ENCODE results near the gene KRT6A.

Gene KRT6A

GRCh38 chr12:52524241-52524897, 31.3 kb upstream of the KRT6A start:
- DNase-seq (ENCODE audit: low spot score), result no peak

DNA sequence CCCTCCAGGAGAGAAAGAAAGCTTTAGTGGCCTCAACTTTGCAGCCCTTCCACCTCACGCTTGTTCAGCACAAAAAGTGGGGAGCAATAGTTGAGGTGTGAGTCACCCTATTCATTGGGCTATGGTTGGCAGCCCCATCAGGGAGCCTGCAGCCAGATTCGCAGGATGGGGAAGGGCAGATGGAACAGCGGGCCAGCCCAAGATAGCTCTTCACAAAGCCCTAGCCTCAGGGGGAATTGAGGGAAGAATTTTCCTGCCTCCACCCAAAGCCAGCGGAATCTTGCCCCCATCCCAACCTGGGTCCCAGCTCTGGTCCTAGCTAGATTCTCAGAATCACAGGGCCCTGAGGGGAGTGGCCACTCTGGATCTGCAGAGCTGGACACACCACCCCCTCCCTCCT, 30.8 kb upstream of the KRT6A start:
- no peak for DNase-seq (ENCODE audit: low spot score)

DNA sequence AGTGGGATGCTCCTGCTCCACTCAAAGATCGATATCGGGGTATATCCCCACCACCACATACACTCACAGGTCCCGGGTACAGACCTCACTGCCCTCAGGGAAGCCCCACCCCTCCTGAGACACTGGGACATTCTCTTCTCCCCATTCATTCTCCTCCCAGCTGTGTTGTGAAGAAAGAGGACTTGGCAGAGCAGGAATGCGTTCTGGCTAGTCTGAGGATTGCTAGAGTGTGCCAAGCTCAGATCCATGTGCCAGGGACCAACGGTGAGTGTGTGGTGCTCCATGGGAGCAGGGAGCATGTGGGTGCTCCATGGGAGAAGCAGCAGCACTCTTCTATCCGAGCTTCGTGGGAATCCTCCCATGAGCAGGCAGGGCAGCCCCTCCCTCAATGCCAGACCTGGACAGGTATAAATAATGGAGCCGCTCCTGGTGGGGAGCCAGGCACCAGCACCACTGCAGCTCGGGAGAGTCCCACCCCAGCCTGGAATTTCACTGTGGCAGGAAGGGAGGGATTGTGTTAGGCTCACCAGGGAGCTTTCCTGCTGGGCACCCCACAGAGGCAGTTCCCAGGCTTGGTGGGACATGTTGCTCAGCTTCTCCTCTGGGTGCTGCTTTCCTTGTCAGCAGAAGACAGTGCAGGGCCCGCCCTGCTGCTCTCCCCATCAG, 29.4 kb upstream of the KRT6A start:
- no peak for DNase-seq (ENCODE audit: low spot score)

- no peak for DNase-seq (ENCODE audit: low spot score)
These were observed 28.7 kb upstream of the KRT6A start for GRCh38 chr12:52521568-52522266.

DNA sequence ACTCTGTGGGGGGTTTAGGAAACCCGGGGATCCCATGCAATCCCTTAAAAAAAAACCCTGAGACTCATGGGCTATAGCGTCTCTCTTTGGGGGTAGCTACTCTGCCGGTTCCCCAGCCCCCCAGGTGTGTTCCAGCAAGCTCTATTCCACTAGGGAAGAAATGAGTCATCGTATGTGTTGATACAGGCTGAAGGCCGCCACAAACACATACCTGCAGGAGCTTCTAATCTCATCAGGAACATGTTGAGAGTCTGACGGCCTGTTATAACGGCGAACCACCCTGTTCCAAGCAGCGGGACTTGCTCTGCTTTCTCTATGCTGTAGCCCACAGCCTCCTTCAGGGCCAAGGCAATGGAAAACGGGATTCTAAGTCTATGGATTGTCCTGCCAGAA, 28.1 kb upstream of the KRT6A start:
- no peak for DNase-seq (ENCODE audit: low spot score)

- no peak for DNase-seq (ENCODE audit: low spot score)
These were observed 27.0 kb upstream of the KRT6A start, which contains the start of gene KRT5 for GRCh38 chr12:52519826-52520662. KRT5 (minus strand) TSS chr12:52520394; CDS start chr12:52520296, 98 bp downstream.

GRCh38 chr12:52519387-52519703, 26.3 kb upstream of the KRT6A start:
- DNase-seq (ENCODE audit: low spot score), result no peak

DNA sequence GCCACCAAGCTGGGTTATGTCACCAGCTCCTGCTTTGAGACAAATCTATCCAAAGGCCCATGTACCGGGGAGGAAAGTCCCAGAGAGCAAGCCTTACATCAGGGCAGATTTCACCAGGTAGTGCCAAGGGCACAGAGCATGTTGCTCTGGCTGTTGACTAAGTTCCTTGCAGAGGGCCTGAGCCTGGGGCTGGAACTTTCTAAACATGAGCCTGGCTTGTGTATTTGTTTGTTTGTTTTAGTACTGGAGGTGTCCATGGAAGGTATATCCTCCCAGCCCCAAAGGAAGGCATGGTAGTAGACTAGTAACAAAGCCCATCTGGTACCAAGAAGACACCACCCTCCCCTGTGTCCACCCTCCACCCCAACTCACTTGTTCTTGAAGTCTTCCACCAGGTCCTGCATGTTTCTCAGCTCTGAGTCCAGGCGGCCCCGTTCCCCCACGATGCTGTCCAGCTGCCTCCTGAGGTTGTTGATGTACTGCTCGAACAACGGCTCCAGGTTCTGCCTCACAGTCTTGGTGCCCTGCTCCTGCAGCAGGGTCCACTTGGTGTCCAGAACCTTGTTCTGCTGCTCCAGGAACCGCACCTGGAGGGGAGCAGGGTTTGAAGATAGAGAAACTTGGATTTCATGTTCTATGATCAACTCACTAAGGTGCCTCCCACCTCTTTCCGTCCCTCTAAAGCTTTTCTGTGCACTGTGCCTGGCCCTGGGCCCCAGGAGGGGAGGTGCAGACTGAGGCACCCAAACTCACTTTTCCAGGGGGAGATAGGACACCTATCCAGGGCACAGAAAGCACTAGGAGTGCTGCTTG, 25.7 kb upstream of the KRT6A start:
- no peak for DNase-seq (ENCODE audit: low spot score)

DNA sequence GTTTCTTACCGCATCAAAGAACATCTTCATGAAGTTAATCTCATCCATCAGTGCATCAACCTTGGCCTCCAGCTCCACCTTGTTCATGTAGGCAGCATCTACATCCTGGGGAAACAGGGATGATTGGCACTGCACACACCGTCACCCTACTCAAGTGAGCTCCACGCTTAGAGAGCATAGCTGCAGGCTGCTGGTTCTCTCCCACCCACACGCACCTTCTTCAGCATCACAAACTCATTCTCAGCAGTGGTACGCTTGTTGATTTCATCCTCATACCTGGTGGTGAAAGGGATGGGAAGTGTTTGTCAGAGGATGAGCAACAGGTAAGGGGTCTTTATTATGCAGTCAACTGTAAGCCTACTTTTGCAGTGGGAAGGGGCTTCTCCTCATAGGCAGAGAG, 24.8 kb upstream of the KRT6A start:
- no peak for DNase-seq (ENCODE audit: low spot score)

DNA sequence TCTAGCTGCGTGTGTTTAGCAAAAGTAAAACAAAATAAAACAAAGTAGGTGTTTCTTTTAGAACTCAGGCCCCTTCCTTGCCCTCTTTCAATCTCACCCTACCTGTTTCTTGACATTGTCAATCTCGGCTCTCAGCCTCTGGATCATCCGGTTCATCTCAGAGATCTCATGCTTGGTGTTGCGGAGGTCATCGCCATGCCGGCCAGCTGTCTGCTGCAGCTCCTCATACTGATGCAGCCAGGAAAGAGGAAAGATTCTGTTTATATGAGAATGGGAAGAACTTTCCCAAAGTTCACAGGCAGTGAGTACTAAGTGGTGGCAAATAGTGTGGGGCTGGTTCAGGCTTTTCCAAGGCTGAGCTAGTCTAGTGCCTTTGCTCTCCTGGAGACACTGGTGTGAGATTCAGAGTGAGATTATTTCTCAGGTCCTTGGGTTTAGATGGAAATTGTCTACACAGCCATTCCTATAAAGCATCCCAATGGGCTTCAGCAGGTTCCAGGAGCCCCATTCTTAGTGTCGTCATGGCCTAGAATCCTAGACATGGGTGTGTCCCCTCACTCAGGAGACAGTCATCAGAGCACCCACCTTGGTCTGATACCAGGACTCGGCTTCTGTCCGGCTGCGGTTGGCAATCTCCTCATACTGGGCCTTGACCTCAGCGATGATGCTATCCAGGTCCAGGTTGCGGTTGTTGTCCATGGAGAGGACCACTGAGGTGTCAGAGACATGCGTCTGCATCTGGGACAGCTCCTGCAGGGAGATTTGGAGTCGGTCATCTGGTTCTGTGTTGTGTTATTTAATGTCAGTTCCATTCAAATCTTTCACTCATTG, 24.2 kb upstream of the KRT6A start:
- DNase-seq (ENCODE audit: low spot score), result no peak

GRCh38 chr12:52515927-52516831, 23.1 kb upstream of the KRT6A start:
- no peak for DNase-seq (ENCODE audit: low spot score)

GRCh38 chr12:52515319-52515646, 22.2 kb upstream of the KRT6A start:
- no peak for DNase-seq (ENCODE audit: low spot score)

- DNase-seq (ENCODE audit: low spot score), result no peak
These were observed 21.6 kb upstream of the KRT6A start for GRCh38 chr12:52514471-52515318.

DNA sequence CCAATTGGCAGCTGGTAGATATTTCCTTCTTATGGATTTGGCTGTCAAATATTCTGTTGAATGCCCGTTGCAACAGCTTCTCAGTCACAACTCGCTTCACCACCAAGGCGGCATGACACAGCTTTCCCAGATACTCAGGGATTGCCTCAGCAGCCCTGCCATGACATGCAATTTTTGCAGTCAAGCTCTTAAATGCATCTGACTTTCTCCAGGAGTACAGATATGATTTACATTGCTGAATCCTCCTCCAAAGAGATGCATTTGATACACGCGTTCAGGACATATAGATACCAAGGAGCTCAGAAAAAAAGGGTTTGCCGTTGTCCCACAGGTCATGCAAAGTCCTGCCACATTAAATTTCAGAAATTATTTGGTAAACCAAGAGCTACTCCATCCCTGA, 20.7 kb upstream of the KRT6A start:
- no peak for DNase-seq (ENCODE audit: low spot score)

DNA sequence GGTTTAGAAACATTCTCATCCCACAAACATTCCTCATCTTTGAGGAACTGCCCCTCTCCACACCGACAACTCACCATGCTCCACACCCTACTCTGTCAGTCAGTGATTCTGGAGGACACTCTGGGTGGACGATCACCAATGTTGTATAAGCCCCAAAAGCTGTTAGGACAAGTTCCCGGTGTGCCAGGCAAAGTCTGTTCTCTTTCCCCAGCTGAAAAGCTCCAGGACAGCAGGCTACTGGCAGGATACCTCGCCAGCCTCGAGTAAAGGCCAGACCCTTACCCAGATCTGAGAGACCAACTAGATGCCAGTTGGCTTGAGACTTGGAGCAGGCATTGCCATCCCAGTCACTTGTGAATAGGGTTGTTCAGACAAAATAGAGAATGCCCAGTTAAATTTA, 15.2 kb upstream of the KRT6A start:
- DNase-seq (ENCODE audit: low spot score), result no peak

DNA sequence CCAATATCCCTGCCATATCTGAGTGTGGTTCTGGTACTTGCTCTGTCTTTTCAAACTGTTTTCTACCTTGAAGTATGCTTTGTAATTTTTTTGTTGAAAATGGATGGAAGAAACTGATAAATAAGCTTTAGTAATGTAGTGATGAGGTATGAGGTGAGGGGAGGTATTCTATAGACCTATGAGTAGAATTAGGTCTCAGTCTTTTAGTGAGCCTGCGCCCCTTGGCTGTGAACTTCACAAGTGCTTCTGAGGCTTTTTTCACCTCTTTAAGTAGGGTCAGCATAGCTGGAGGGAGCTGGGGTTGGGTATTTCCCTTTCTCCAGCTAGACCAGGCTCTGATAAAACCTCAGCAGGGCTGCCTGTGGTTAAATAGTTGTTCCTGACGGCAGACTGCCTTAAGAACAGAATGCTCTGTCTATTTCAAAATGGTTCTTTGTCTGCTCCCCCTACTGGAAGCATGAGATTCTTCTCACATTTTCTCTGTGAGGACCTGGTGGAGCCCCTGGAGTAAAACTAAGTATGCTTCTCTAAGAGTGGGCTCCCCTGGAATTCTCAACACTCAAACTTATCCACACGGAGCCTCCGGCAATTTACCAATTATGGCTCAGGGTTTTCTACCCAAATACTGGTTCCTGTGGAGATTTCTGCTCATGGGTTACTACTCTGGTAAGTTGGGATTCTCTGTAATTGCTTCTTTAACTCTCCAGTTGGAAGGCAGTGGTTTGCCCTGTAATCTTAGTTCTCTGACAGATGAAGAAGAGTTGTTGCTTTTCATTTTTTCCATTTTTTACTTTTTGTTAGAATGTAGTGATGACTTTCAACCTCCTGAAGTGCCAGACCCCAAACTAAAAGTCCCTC, 14.0 kb upstream of the KRT6A start:
- peak; percentile 58 for DNase-seq (ENCODE audit: low spot score)

- DNase-seq (ENCODE audit: low spot score), result no peak
These were observed 9.8 kb upstream of the KRT6A start for GRCh38 chr12:52502877-52503276.

GRCh38 chr12:52501490-52501889, 8.4 kb upstream of the KRT6A start:
- DNase-seq (ENCODE audit: low spot score), result no peak

Data from RKO (cell line).